Neural progenitor cell (in vitro differentiated cells): ENCODE measurements around the gene DPYD.

Experiments
- CTCF ChIP-seq: fragments of 200-600 bp; sonication (generic); IDR thresholded peaks from 2 replicates; pipeline ENCODE4 v1.5.1; 2017; ENCODE audit warnings: antibody characterized with exemption, mild to moderate bottlenecking
- EZH2phosphoT487 ChIP-seq: fragments of 200-600 bp; sonication (generic); IDR thresholded peaks from 2 replicates; pipeline ENCODE4 v1.6.1; 2017; ENCODE audit warnings: antibody characterized with exemption

DNA sequence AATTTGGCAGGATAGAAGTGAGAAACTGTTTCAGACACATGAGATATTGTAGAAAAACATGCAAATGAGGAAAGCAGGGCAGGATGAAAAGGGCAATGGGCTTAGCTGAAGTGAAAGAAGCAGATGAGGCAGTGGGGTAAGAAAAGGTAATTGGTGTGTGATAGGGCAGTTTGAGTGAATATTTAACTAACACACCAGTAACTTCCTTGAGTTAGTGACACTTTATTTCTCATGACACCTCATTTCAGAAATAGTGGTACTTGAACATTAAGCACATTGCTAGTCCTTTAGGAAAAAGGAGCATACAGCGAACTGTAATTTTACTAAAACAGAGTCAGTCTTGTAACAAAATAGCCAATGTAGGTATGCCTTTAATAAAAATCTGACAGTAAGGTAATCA lies 415.0 kb downstream of the DPYD start:
- TF ChIP-seq CTCF (no peak), EZH2phosphoT487 (no peak)
